ENCODE results near the gene AQP6. TPM values are rescaled to one million over a fixed set of nuclear protein-coding genes. Genes with fewer than 3 reads are reported as not detected.

AQP6 gene
- total and polyA plus RNA-seq, 10 of the 15 experiments (the other 5 are each of a cell fraction or from before 2014, with no cell fraction given): not detected

- TF ChIP-seq CEBPZ (IDR thresholded peaks at IDR 0.05; ENCODE audit: low read depth, low read length): no peak
- TF ChIP-seq HDAC2 (IDR thresholded peaks at IDR 0.05): no peak
- TF ChIP-seq TCF12 (IDR thresholded peaks at IDR 0.05; ENCODE audit: low read depth, low read length): peak; percentile 35; the same call in 1 of the 2 replicates
- no peak for TF ChIP-seq PAX8 (IDR thresholded peaks at IDR 0.05)
- peak; percentile 97 for TF ChIP-seq CREB1 (IDR thresholded peaks at IDR 0.05; ENCODE audit: low read depth)
- TF ChIP-seq ZNF274 (IDR thresholded peaks at IDR 0.05; ENCODE audit: insufficient read depth, insufficient read length): no peak
- peak; percentile 84 for TF ChIP-seq E2F8 (IDR thresholded peaks at IDR 0.05; ENCODE audit: low read depth, partially characterized antibody)
- no peak for TF ChIP-seq ZSCAN29 (IDR thresholded peaks at IDR 0.05)
- TF ChIP-seq, protein P1, sequence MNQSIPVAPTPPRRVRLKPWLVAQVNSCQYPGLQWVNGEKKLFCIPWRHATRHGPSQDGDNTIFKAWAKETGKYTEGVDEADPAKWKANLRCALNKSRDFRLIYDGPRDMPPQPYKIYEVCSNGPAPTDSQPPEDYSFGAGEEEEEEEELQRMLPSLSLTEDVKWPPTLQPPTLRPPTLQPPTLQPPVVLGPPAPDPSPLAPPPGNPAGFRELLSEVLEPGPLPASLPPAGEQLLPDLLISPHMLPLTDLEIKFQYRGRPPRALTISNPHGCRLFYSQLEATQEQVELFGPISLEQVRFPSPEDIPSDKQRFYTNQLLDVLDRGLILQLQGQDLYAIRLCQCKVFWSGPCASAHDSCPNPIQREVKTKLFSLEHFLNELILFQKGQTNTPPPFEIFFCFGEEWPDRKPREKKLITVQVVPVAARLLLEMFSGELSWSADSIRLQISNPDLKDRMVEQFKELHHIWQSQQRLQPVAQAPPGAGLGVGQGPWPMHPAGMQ (IDR thresholded peaks at IDR 0.05; ENCODE audit: borderline replicate concordance): 0 out of 2 replicates have a peak, but pooled peaks have one; percentile 11
- TF ChIP-seq EP300 (IDR thresholded peaks at IDR 0.05; ENCODE audit: borderline replicate concordance in 1 of 2, control insufficient read depth in 1 of 2, low read depth in 2 of 2, low read length in 2 of 2): no peak
- TF ChIP-seq BRCA1 (IDR thresholded peaks at IDR 0.05; ENCODE audit: low read depth, low read length): 0 out of 2 replicates have a peak, but pooled peaks have one; percentile 53
- peak; percentile 88 for TF ChIP-seq RUNX3 (IDR thresholded peaks at IDR 0.05; ENCODE audit: low read length)
- TF ChIP-seq JUND (IDR thresholded peaks at IDR 0.05; ENCODE audit: low read depth, low read length): no peak
- no peak for TF ChIP-seq BACH1 (IDR thresholded peaks at IDR 0.05; ENCODE audit: borderline replicate concordance)
- TF ChIP-seq FOS (IDR thresholded peaks at IDR 0.05; ENCODE audit: borderline replicate concordance, extremely low read depth, insufficient read length): no peak
- TF ChIP-seq CHD1 (IDR thresholded peaks at IDR 0.05; ENCODE audit: low read depth, low read length): no peak
- no peak for TF ChIP-seq ZNF592 (IDR thresholded peaks at IDR 0.05)
- TF ChIP-seq NFYB (IDR thresholded peaks at IDR 0.05; ENCODE audit: insufficient read depth, low read depth, low read length): peak; percentile 71; the same call in 1 of the 2 replicates
Observed at GRCh38 chr12:50025187-50026059, 52.7 kb downstream of the AQP6 start, which contains the start of gene RACGAP1 (continued).
